K562 (cell line): Measurements from ENCODE around the gene AK5. TPM values are rescaled to one million over a fixed set of nuclear protein-coding genes. Genes with fewer than 3 reads are reported as not detected.
A peak's percentile ranks its signal among the peaks of the same experiment; 100 is the strongest.

Source experiments
- ATAC-seq: fragments of 200-7000 bp; cut with Tn5 transposase; 3 replicates; pipeline ENCODE4 v1.9.1; 2020; ENCODE audit warnings: moderate library complexity
- BruUV-seq: library from RNA; stranded (reverse); fragments of 400-500 nt; replicated peaks from 2 replicates; lab custom pipeline; 2021; lab: Mats Ljungman, UMichigan
- CTCF ChIA-PET: fragments of 300-600 bp; formaldehyde crosslinking; extraction: SDS; loops from one replicate; lab custom pipeline; 2021; ENCODE audit warnings: low intra/inter-chr PET ratio; lab: Yijun Ruan, JAX
- POLR2A ChIA-PET: fragments of 300-600, 350-650 bp; sonication (Branson Sonifier 250); formaldehyde crosslinking; extraction: SDS; loops from one replicate; lab custom pipeline; 2021; ENCODE audit warnings: antibody characterized with exemption, inconsistent platforms; lab: Yijun Ruan, JAX
- DNase-seq, 4 experiments: peaks; one replicate each; pipeline versions ENCODE4 v3.0.0 to v3.0.0-alpha.2; 2011 to 2018; ENCODE audit warnings: low spot score in 3 of 4, mixed read lengths in 3 of 4; ENCODE audit errors: extremely low read depth in 1 of 4
- FAIRE-seq: peaks from 2 replicates; lab custom pipeline; 2011; peaks lifted over from hg19 to GRCh38; lab: Jason Lieb, UNC
- H2AFZ ChIP-seq: 2 replicates; pipeline ENCODE4 v1.6.0; 2011; ENCODE audit warnings: low read depth, low read length, control low read depth, inconsistent platforms
- H3K27ac ChIP-seq: fragments of 200-600 bp; 3 replicates; pipeline ENCODE4 v1.8.0; 2011; ENCODE audit warnings: low read depth, mild to moderate bottlenecking, control low read depth, inconsistent platforms, low read length, moderate library complexity, mixed read lengths; ENCODE audit errors: extremely low read depth
- H3K27me3 ChIP-seq, 2 experiments: fragments of 300-600 bp in 1 of 2; 2 replicates in 1 of 2; 3 replicates in 1 of 2; pipeline versions ENCODE4 v1.6.0 to v1.8.0; 2011; ENCODE audit warnings: inconsistent platforms in 2 of 2, low read length in 2 of 2, mild to moderate bottlenecking in 1 of 2, mixed read lengths in 1 of 2, moderate library complexity in 1 of 2; ENCODE audit not compliant: control insufficient read depth in 2 of 2, insufficient read depth in 2 of 2
- H3K36me3 ChIP-seq: fragments of 300-600 bp; 3 replicates; pipeline ENCODE4 v1.8.0; 2011; ENCODE audit warnings: mild to moderate bottlenecking, low read length, inconsistent platforms; ENCODE audit not compliant: control insufficient read depth, insufficient read depth
- H3K4me1 ChIP-seq, 2 experiments: fragments of 200-600 bp in 1 of 2; replicated peaks in 1 of 2; 2 replicates in 1 of 2; 3 replicates in 1 of 2; pipeline versions ENCODE4 v1.5.1 to v1.8.0; 2011; ENCODE audit warnings: inconsistent platforms in 2 of 2, low read length in 2 of 2, mild to moderate bottlenecking in 1 of 2, mixed read lengths in 1 of 2, moderate library complexity in 1 of 2; ENCODE audit not compliant: control insufficient read depth in 2 of 2, insufficient read depth in 2 of 2
- H3K4me2 ChIP-seq: 2 replicates; pipeline ENCODE4 v1.6.1; 2011; ENCODE audit warnings: low read length, control low read depth, inconsistent platforms, mixed read lengths; ENCODE audit not compliant: insufficient read depth
- H3K4me3 ChIP-seq: fragments of 200-600 bp; sonication (generic), shearing (Covaris generic); 2 replicates; pipeline ENCODE4 v1.5.1; 2016; ENCODE audit warnings: control low read depth, inconsistent platforms
- H3K79me2 ChIP-seq: fragments of 200-600 bp; 3 replicates; pipeline ENCODE4 v1.8.0; 2011; ENCODE audit warnings: low read length, inconsistent platforms; ENCODE audit not compliant: control insufficient read depth, insufficient read depth
- H3K9ac ChIP-seq, 2 experiments: 2 replicates each; pipeline versions ENCODE4 v1.6.0 to v1.6.1; 2011; ENCODE audit warnings: low read depth in 2 of 2, low read length in 2 of 2, control low read depth in 1 of 2, inconsistent platforms in 1 of 2, mild to moderate bottlenecking in 1 of 2, mixed read lengths in 1 of 2; ENCODE audit not compliant: insufficient read depth in 1 of 2
- H3K9me1 ChIP-seq: one replicate; pipeline ENCODE4 v1.6.0; 2011; ENCODE audit warnings: inconsistent platforms, mild to moderate bottlenecking, low read length, moderate library complexity; ENCODE audit not compliant: control insufficient read depth, insufficient read depth
- H3K9me3 ChIP-seq: replicated peaks from 2 replicates; pipeline ENCODE4 v1.5.1; 2011; ENCODE audit warnings: low read depth, low read length, inconsistent platforms; ENCODE audit not compliant: control insufficient read depth, insufficient read depth
- H4K20me1 ChIP-seq: replicated peaks from 2 replicates; pipeline ENCODE4 v1.6.1; 2011; ENCODE audit warnings: low read length, inconsistent platforms, mixed read lengths; ENCODE audit not compliant: control insufficient read depth, insufficient read depth
- ASH1L ChIP-seq: fragments of 450-650 bp; IDR thresholded peaks from 2 replicates; pipeline ENCODE4 v1.6.1; 2018; ENCODE audit warnings: borderline replicate concordance, mild to moderate bottlenecking, low read depth; ENCODE audit not compliant: partially characterized antibody
- ESRRB ChIP-seq: fragments of 250-450 bp; sonication (Bioruptor Pico); IDR thresholded peaks from 2 replicates; pipeline ENCODE4 v1.5.0; 2020; ENCODE audit warnings: mild to moderate bottlenecking, moderate library complexity, borderline replicate concordance
- MAFG ChIP-seq: fragments of 450-650 bp; conservative IDR thresholded peaks from 2 replicates; pipeline ENCODE4 v1.6.1; 2016; ENCODE audit warnings: missing genetic modification characterization, missing compliant biosample characterization
- NFRKB ChIP-seq: fragments of 450-650 bp; IDR thresholded peaks from 2 replicates; pipeline ENCODE4 v1.6.1; 2016; ENCODE audit warnings: low read depth
- POLR2H ChIP-seq: IDR thresholded peaks from 2 replicates; pipeline ENCODE4 v1.6.1; 2016; ENCODE audit warnings: missing genetic modification characterization, low read depth, mild to moderate bottlenecking, control low read depth, missing compliant biosample characterization, moderate library complexity
- RCOR1 ChIP-seq, 2 experiments: IDR thresholded peaks; 2 replicates each; pipeline ENCODE4 v1.6.1; 2012; ENCODE audit warnings: low read depth in 2 of 2, low read length in 2 of 2, borderline replicate concordance in 1 of 2, improper control_type of control experiment in 1 of 2
- RFX5 ChIP-seq: IDR thresholded peaks from 2 replicates; pipeline ENCODE4 v1.6.1; 2011; ENCODE audit warnings: low read depth, mild to moderate bottlenecking, improper control_type of control experiment, low read length
- USF2 ChIP-seq: sonication (generic); formaldehyde crosslinking; IDR thresholded peaks from 2 replicates; pipeline ENCODE4 v1.5.0; 2020; ENCODE audit warnings: missing genetic modification reagents
- ZNF143 ChIP-seq: sonication (generic); formaldehyde crosslinking; IDR thresholded peaks from 2 replicates; pipeline ENCODE4 v1.9.0; 2022; ENCODE audit warnings: mild to moderate bottlenecking, missing genetic modification reagents
- ZNF239 ChIP-seq: fragments of 250-450 bp; sonication (Bioruptor Pico); IDR thresholded peaks from 2 replicates; pipeline ENCODE4 v1.4.0; 2020; ENCODE audit warnings: mild to moderate bottlenecking
- ZNF384 ChIP-seq: IDR thresholded peaks from 2 replicates; pipeline ENCODE4 v1.6.1; 2012; ENCODE audit warnings: low read depth, low read length, improper control_type of control experiment
- ZNF436 ChIP-seq: fragments of 250-450, 450-650 bp; sonication (Bioruptor Pico); formaldehyde crosslinking; IDR thresholded peaks from 2 replicates; pipeline ENCODE4 v1.7.0; 2020; ENCODE audit warnings: mild to moderate bottlenecking
- ZNF780A ChIP-seq: fragments of 250-450 bp; sonication (Bioruptor Pico); IDR thresholded peaks from 2 replicates; pipeline ENCODE4 v1.5.0; 2021; ENCODE audit warnings: mild to moderate bottlenecking
- WGBS: fragments of 100-300 bp; shearing (Covaris generic); methylation state at CpG from one replicate; pipeline ENCODE4 v1.1.6; 2016; ENCODE audit warnings: low coverage, mixed read lengths; ENCODE audit not compliant: insufficient coverage; ENCODE audit errors: missing lambda C conversion rate; 5-methylcytosine and 5-hydroxymethylcytosine counted together
- in situ Hi-C: fragments of 300-500 bp; cut with MboI; formaldehyde crosslinking; loops from 4 replicates; pipeline ENCODE4 v1.15.0; 2018; ENCODE audit warnings: inconsistent platforms, mixed read lengths
- intact Hi-C: fragments of 100-400 bp; cut with micrococcal nuclease; formaldehyde crosslinking; loops from 2 replicates; pipeline ENCODE4 v1.14.2; 2022
- polyA plus RNA-seq, 8 experiments: library from polyadenylated mRNA; depleted of rRNA in 4 of 8; stranded (reverse) in 5 of 8; unstranded in 3 of 8; fragments of >200 nt; fragmentation: Nextera tagmentation in 2 of 8; fragmentation: Illumina TruSeq in 1 of 8; extraction: Ambion mirVana in 2 of 8; extraction: Trizol in 1 of 8; gene quantifications; 2 replicates each; pipeline versions ENCODE4 v1.2.1 to v1.2.3, GENCODE V29; 2011 to 2014; ENCODE audit warnings: inconsistent platforms in 1 of 8, missing spikeins in 1 of 8
- total RNA-seq, 7 experiments: library from RNA; depleted of rRNA in 6 of 7; stranded (reverse); fragments of >200 nt in 6 of 7; fragmentation: Illumina TruSeq in 2 of 7; extraction: Trizol in 2 of 7; gene quantifications; 2 replicates each; pipeline versions ENCODE4 v1.2.1 to v1.2.3, GENCODE V29; 2011 to 2021; ENCODE audit warnings: low replicate concordance in 1 of 7
- TF ChIP-seq, protein P1 (sequence below): fragments of 450-650 bp; IDR thresholded peaks from 2 replicates; pipeline ENCODE4 v1.6.1; 2018; ENCODE audit not compliant: partially characterized antibody

The AK5 gene
- total and polyA plus RNA-seq, 9 of the 15 experiments (the other 6 are each of a cell fraction or from before 2014, with no cell fraction given): 0.06 TPM; not detected in 8

- Histone ChIP-seq H3K9me1 (no peaks in the 10 kb centered on the region), H3K36me3 (peaks cover 6% of the 10 kb centered on the region; the same call in 1 of the 3 replicates), H3K4me2 (no peak overlapping the region), H3K4me1 (no peaks in the 10 kb centered on the region), H3K27ac (no peak overlapping the region), H3K79me2 (no peaks in the 10 kb centered on the region; the same call in 1 of the 3 replicates), H3K4me3 (no peak overlapping the region), H4K20me1 (no peaks in the 10 kb centered on the region), H3K27me3 (no peaks in the 10 kb centered on the region), H2AFZ (no peak overlapping the region), H3K9ac (no peak overlapping the region), H3K9me3 (no peaks in the 10 kb centered on the region)
- TF ChIP-seq RFX5: no peak
- TF ChIP-seq RCOR1 (IDR thresholded peaks at IDR 0.05; ENCODE audit: borderline replicate concordance in 1 of 2, low read depth in 2 of 2, low read length in 2 of 2): no peak
- TF ChIP-seq, protein P1, sequence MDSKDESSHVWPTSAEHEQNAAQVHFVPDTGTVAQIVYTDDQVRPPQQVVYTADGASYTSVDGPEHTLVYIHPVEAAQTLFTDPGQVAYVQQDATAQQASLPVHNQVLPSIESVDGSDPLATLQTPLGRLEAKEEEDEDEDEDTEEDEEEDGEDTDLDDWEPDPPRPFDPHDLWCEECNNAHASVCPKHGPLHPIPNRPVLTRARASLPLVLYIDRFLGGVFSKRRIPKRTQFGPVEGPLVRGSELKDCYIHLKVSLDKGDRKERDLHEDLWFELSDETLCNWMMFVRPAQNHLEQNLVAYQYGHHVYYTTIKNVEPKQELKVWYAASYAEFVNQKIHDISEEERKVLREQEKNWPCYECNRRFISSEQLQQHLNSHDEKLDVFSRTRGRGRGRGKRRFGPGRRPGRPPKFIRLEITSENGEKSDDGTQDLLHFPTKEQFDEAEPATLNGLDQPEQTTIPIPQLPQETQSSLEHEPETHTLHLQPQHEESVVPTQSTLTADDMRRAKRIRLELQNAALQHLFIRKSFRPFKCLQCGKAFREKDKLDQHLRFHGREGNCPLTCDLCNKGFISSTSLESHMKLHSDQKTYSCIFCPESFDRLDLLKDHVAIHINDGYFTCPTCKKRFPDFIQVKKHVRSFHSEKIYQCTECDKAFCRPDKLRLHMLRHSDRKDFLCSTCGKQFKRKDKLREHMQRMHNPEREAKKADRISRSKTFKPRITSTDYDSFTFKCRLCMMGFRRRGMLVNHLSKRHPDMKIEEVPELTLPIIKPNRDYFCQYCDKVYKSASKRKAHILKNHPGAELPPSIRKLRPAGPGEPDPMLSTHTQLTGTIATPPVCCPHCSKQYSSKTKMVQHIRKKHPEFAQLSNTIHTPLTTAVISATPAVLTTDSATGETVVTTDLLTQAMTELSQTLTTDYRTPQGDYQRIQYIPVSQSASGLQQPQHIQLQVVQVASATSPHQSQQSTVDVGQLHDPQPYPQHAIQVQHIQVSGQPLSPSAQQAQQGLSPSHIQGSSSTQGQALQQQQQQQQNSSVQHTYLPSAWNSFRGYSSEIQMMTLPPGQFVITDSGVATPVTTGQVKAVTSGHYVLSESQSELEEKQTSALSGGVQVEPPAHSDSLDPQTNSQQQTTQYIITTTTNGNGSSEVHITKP: no peak
- no peak for TF ChIP-seq ASH1L
- no peak for TF ChIP-seq ZNF143 (CRISPR knock-in tag)
- TF ChIP-seq POLR2H (tag): no peak
- no peak for TF ChIP-seq ZNF780A
- TF ChIP-seq ZNF384: no peak
- TF ChIP-seq ZNF436 (CRISPR knock-in tag): no peak
- no peak for TF ChIP-seq USF2
- no peak for TF ChIP-seq NFRKB
- TF ChIP-seq ZNF239 (CRISPR knock-in tag): no peak
- no peak for TF ChIP-seq ESRRB (CRISPR knock-in tag)
- no peak for TF ChIP-seq MAFG (tag)
- peak; percentile 51 for FAIRE-seq
- no peak for DNase-seq
- intact Hi-C loops: loop anchor here (5.0 kb wide), 1 partner anchor 88 kb away; the partner anchor contains the start of gene ZZZ3
- in situ Hi-C loops: no loop called here
- WGBS: 84% methylated on average over 1 of the region's 1 CpG
- POLR2A ChIA-PET: interaction anchor here (1.1 kb wide), 1 partner anchor 11 kb away, joined by 3 read pairs; no protein-coding TSS in a partner anchor
- ATAC-seq: no peak
- CTCF ChIA-PET: no interaction called here
- no TSS peak for BruUV-seq
These were observed 312.7 kb downstream of the AK5 start for GRCh38 chr1:77594366-77595112.
